Measurements from ENCODE around the gene FYN.
A peak's percentile ranks its signal among the peaks of the same experiment; 100 is the strongest.

Gene FYN

DNA sequence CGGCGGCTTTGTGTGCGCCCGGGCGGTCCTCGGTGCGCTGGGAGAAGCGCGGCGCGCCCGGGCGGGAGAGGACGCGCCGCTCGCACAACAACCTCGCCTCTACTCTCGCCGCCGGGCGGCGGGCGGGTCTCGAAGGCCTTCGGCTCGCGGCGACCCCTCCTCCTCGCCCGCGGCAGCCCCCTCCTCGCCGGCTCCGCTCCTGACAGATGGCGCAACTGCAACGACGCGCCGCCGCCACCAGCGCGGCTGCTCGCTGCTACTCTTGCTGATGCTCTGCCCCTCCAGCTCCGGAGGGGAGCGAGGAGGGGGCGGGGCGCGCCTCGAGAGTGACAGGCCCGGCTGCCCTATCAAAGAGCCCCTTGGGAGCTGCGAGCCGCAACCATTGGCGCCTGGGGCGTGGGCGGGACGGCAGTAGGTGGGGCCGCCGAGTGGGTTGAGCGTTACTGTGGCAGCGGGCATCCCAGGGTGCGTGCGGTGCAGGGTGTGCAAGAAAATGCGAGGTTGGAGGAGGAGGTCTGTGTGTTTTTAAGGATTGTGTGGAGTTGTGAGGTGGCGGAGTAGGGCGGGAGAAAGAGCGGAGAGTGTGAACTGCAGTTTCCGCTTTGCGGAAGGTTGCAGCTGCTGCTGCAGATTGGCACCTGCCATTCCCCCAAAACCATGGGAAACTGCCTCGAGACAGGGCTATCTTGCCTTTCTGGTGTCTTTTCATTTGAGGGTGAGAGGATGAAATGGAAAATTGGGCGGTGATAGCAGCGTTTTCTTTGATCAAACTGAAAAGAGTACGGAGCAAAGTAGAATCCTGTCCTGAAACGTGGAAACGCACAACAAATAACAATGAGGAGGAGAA lies at the start of gene FYN:
TSS of gene FYN (minus strand) at position 275 of the 847 bp plus-strand sequence. CDS start 153,401 bp downstream, outside the sequence.
- TF ChIP-seq, protein P1, sequence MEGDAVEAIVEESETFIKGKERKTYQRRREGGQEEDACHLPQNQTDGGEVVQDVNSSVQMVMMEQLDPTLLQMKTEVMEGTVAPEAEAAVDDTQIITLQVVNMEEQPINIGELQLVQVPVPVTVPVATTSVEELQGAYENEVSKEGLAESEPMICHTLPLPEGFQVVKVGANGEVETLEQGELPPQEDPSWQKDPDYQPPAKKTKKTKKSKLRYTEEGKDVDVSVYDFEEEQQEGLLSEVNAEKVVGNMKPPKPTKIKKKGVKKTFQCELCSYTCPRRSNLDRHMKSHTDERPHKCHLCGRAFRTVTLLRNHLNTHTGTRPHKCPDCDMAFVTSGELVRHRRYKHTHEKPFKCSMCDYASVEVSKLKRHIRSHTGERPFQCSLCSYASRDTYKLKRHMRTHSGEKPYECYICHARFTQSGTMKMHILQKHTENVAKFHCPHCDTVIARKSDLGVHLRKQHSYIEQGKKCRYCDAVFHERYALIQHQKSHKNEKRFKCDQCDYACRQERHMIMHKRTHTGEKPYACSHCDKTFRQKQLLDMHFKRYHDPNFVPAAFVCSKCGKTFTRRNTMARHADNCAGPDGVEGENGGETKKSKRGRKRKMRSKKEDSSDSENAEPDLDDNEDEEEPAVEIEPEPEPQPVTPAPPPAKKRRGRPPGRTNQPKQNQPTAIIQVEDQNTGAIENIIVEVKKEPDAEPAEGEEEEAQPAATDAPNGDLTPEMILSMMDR (IDR thresholded peaks at IDR 0.05; ENCODE audit: low read depth, low read length, missing control alignments): no peak
- DNase-seq (ENCODE audit: extremely low read depth, low read depth): peak; percentile 65
- peak within 1 kb of the TSS; percentile 62 for H3K4me3 ChIP-seq (replicated peaks; ENCODE audit: low read depth, low read length)

DNA sequence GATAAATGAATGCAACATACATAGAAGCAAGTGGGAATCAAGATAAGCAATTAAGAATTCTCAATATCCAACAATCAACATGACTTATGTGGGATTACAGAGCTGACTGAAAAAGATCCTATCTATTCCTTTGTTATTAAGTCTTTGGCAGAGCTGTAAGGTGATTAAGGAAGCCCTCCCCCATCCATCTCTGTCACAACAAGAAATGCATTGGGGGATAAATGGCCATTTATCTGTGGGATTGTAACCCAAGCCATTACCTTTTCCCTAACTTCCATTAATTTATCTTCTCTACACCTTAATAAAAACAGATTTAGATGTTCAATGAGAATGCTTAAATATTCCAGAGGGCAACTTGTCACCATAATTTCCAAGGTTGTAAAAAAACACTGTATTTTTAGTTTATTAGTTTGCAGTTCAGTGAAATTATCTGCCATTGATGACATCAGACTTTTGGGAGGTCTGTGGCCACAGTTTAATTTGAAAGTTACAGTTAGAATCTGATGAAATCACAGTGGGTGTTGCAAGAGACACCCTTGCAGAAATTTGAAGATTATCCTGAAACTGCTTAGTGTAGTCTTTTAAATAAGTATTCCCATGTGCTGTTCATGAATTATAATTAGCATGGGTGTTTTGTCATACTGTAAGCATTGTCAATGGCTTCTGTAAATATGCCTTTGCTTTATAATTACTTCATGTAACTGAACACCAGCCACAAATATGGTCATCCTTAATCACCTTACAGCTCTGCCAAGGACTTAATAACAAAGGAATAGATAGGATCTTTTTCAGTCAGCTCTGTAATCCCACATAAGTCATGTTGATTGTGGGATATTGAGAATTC lies 49.4 kb upstream of the FYN start:
- no peak overlapping the region for H3K4me3 ChIP-seq (replicated peaks; ENCODE audit: low read depth, low read length)
- DNase-seq (ENCODE audit: extremely low read depth, low read depth): no peak

DNA sequence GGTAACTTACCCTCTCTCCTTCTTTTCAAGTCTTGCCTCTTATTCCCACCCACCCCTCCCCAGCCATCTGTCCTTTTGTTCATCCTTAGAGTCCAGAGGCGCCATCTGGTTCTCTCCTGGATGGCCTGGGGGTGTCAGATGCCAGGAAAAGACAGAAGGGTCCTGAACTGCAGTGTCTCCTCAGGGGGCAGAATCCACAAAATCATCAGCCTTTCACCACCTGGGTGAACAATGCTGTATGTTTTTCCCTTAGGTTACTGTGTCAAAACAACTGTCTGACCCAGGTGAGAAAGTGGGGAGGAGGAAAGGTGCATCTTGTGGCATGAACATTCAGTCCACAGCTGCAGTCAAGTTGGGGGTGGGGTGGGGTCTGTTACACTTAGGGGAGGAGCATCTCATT lies 47.9 kb upstream of the FYN start:
- TF ChIP-seq, protein P1 (IDR thresholded peaks at IDR 0.05; ENCODE audit: low read depth, low read length, missing control alignments): no peak
- no peak overlapping the region for H3K4me3 ChIP-seq (replicated peaks; ENCODE audit: low read depth, low read length)
- no peak for DNase-seq (ENCODE audit: extremely low read depth, low read depth)

More for the DNA sequence above, 49.4 kb upstream of the FYN start:
- TF ChIP-seq, protein P1 (IDR thresholded peaks at IDR 0.05; ENCODE audit: low read depth, low read length, missing control alignments): no peak

DNA sequence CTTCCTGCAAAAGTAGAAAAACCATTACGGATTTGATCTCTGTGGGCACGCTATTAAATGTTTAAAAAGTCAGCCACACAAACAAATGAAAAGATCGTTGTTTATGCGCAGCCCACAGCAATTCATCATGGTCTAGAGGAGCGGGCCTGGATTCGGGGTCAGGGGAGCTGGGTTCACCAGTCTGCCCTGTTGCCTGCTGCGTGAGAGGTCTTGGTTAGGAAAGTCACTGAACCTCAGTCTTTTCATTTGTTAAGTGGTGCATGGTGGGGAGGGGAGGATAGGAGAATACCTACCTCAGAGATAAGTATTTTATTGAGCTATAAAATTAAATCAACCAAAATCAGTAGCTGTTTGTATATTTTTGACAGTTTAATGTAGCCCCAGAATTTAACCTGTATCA lies 47.3 kb upstream of the FYN start:
- TF ChIP-seq, protein P1 (IDR thresholded peaks at IDR 0.05; ENCODE audit: low read depth, low read length, missing control alignments): no peak
- H3K4me3 ChIP-seq (replicated peaks; ENCODE audit: low read depth, low read length): no peak overlapping the region
- DNase-seq (ENCODE audit: extremely low read depth, low read depth): no peak

DNA sequence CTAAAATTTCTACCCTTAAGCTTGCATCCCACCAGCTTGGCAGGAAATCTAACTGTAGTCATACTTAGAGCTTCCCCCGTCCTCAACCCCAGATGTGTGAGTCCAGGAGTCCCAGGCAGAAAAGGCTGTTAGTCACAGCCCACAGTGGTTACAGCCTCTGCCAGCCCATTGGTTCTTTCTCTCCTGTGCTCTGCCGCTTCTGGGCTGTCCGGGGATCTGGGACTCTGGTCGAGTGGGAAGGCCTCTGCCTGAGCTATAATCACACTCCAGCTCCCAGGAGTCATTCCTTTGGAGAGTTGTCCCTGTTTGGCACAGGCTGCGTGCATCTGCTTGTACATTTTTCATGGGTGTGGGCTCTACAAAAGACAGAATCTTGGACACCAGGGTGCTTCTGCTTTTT lies 45.6 kb upstream of the FYN start:
- H3K4me3 ChIP-seq (replicated peaks; ENCODE audit: low read depth, low read length): no peak overlapping the region
- peak; percentile 46 for DNase-seq (ENCODE audit: extremely low read depth, low read depth)
- TF ChIP-seq, protein P1 (IDR thresholded peaks at IDR 0.05; ENCODE audit: low read depth, low read length, missing control alignments): no peak

DNA sequence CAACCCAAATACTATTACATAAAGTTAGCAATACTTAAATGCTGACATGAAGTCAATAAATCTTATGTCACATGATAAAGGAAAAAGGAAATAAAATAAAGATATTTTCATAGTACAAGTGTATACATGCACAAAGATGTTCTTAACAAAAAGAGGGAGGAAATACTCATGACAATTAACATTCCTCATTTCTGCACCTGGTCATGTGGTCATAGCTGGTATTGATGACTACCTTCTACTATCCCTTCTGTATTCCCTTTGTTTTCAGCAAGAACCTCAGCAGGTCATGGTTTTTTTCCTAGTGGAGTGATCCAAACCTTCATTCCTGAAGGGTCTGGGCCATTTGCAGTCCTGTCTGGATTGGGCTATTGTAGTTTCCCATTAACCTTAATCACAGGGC lies 43.5 kb upstream of the FYN start:
- TF ChIP-seq, protein P1 (IDR thresholded peaks at IDR 0.05; ENCODE audit: low read depth, low read length, missing control alignments): no peak
- H3K4me3 ChIP-seq (replicated peaks; ENCODE audit: low read depth, low read length): no peak overlapping the region
- DNase-seq (ENCODE audit: extremely low read depth, low read depth): no peak
